Mesenchymal stem cell (in vitro differentiated cells and primary cell): ENCODE measurements around the gene C19orf47.
"Not testable (repeated sequence)": the region's sequence is repeated elsewhere in the genome, so short reads cannot be mapped to it uniquely, and the experiment has no call there.

Experiments
- DNase-seq: peaks from one replicate; pipeline ENCODE4 v3.0.0-alpha.2; 2013
- H2AFZ ChIP-seq: one replicate; pipeline ENCODE4 v1.6.1; 2013; ENCODE audit warnings: low read depth, mild to moderate bottlenecking, control low read depth, inconsistent platforms, low read length, moderate library complexity
- H2AK5ac ChIP-seq: 2 replicates; pipeline ENCODE4 v1.6.1; 2013; ENCODE audit warnings: low read length, moderate library complexity, mild to moderate bottlenecking, inconsistent platforms; ENCODE audit not compliant: severe bottlenecking
- H2BK120ac ChIP-seq: one replicate; pipeline ENCODE4 v1.6.1; 2013; ENCODE audit warnings: low read depth, mild to moderate bottlenecking, inconsistent platforms, low read length, moderate library complexity
- H2BK12ac ChIP-seq, 2 experiments: one replicate each; pipeline ENCODE4 v1.6.1; 2013; ENCODE audit warnings: inconsistent platforms in 2 of 2, low read length in 2 of 2, mild to moderate bottlenecking in 2 of 2, moderate library complexity in 2 of 2, control low read depth in 1 of 2
- H2BK15ac ChIP-seq: one replicate; pipeline ENCODE4 v1.6.1; 2013; ENCODE audit warnings: mild to moderate bottlenecking, low read depth, inconsistent platforms; ENCODE audit not compliant: poor library complexity, severe bottlenecking
- H2BK5ac ChIP-seq: 2 replicates; pipeline ENCODE4 v1.6.1; 2013; ENCODE audit warnings: low read depth, mild to moderate bottlenecking, low read length, control low read depth, inconsistent platforms; ENCODE audit not compliant: poor library complexity, severe bottlenecking
- H3K14ac ChIP-seq, 2 experiments: one replicate each; pipeline ENCODE4 v1.6.1; 2013; ENCODE audit warnings: inconsistent platforms in 2 of 2, low read length in 2 of 2, control low read depth in 1 of 2, mild to moderate bottlenecking in 1 of 2, moderate library complexity in 1 of 2
- H3K18ac ChIP-seq, 2 experiments: one replicate each; pipeline ENCODE4 v1.6.1; 2013; ENCODE audit warnings: inconsistent platforms in 2 of 2, low read length in 2 of 2, control low read depth in 1 of 2, low read depth in 1 of 2, mild to moderate bottlenecking in 1 of 2
- H3K23ac ChIP-seq, 2 experiments: one replicate each; pipeline ENCODE4 v1.6.1; 2013; ENCODE audit warnings: inconsistent platforms in 2 of 2, low read length in 2 of 2, mild to moderate bottlenecking in 2 of 2, moderate library complexity in 2 of 2, control low read depth in 1 of 2
- H3K27ac ChIP-seq: 2 replicates; pipeline ENCODE4 v1.5.1; 2013; ENCODE audit warnings: mild to moderate bottlenecking, moderate library complexity, low read length, control low read depth, inconsistent platforms; ENCODE audit not compliant: poor library complexity, severe bottlenecking
- H3K27me3 ChIP-seq, 2 experiments: 2 replicates each; pipeline versions ENCODE4 v1.6.1 to v1.7.0; 2013; ENCODE audit warnings: low read length in 2 of 2, mild to moderate bottlenecking in 2 of 2, moderate library complexity in 2 of 2, control low read depth in 1 of 2, inconsistent platforms in 1 of 2; ENCODE audit not compliant: control insufficient read depth in 1 of 2, insufficient read depth in 1 of 2
- H3K36me3 ChIP-seq, 2 experiments: 2 replicates each; pipeline versions ENCODE4 v1.6.1 to v1.7.0; 2013; ENCODE audit warnings: low read length in 2 of 2, control low read depth in 1 of 2, inconsistent platforms in 1 of 2, low read depth in 1 of 2, mild to moderate bottlenecking in 1 of 2; ENCODE audit not compliant: insufficient read depth in 2 of 2, control insufficient read depth in 1 of 2
- H3K4ac ChIP-seq, 2 experiments: one replicate each; pipeline ENCODE4 v1.6.1; 2013; ENCODE audit warnings: inconsistent platforms in 2 of 2, low read length in 2 of 2, mild to moderate bottlenecking in 2 of 2, moderate library complexity in 2 of 2, control low read depth in 1 of 2, low read depth in 1 of 2
- H3K4me1 ChIP-seq: 2 replicates; pipeline ENCODE4 v1.6.1; 2013; ENCODE audit warnings: low read depth, low read length, control low read depth; ENCODE audit not compliant: control insufficient read depth, insufficient read depth
- H3K4me2 ChIP-seq: 2 replicates; pipeline ENCODE4 v1.6.1; 2013; ENCODE audit warnings: low read length, mild to moderate bottlenecking, inconsistent platforms; ENCODE audit not compliant: poor library complexity, severe bottlenecking
- H3K4me3 ChIP-seq, 2 experiments: 2 replicates each; pipeline versions ENCODE4 v1.5.1 to v1.7.0; 2013; ENCODE audit warnings: low read length in 2 of 2, mild to moderate bottlenecking in 2 of 2, control low read depth in 1 of 2, low read depth in 1 of 2; ENCODE audit not compliant: insufficient read depth in 1 of 2
- H3K79me1 ChIP-seq: replicated peaks from 2 replicates; pipeline ENCODE4 v1.6.1; 2013; ENCODE audit warnings: mild to moderate bottlenecking, control low read depth, low read length, inconsistent platforms; ENCODE audit not compliant: poor library complexity, severe bottlenecking
- H3K9ac ChIP-seq: 2 replicates; pipeline ENCODE4 v1.7.0; 2013; ENCODE audit warnings: mild to moderate bottlenecking, low read length, moderate library complexity
- H3K9me3 ChIP-seq: 2 replicates; pipeline ENCODE4 v1.7.0; 2013; ENCODE audit warnings: mild to moderate bottlenecking, low read length; ENCODE audit not compliant: control insufficient read depth
- H4K8ac ChIP-seq: one replicate; pipeline ENCODE4 v1.6.1; 2013; ENCODE audit warnings: inconsistent platforms, mild to moderate bottlenecking, low read length, moderate library complexity
- H4K91ac ChIP-seq: one replicate; pipeline ENCODE4 v1.6.1; 2013; ENCODE audit warnings: mild to moderate bottlenecking, low read length, inconsistent platforms
- WGBS: methylation state at CpG from one replicate; pipeline ENCODE4 v1.1.7; 2013; ENCODE audit warnings: mixed read lengths; 5-methylcytosine and 5-hydroxymethylcytosine counted together

Gene C19orf47

DNA sequence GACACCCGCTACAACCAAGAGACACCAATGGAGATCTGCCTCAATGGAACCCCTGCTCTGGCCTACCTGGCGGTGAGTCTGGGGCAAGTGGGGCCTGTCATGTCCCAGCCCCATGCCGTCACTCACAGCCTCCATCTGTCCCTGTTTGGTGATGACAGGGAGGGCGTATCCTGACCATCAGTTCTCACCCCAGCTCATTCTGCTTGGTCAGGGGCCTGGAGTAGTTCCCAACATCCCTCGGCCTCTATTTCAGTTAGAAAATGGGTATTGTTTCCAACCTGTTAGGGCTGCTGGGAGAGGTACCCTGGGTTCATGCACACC, 23.6 kb upstream of the C19orf47 start:
- no peak overlapping the region for H3K4ac ChIP-seq
- no peak overlapping the region for H3K4me3 ChIP-seq
- no peak overlapping the region for H3K18ac ChIP-seq
- no peak overlapping the region for H3K4me2 ChIP-seq
- peak overlapping the region; percentile 7 for H4K91ac ChIP-seq
- H3K14ac ChIP-seq, result no peak overlapping the region
- H2BK5ac ChIP-seq, result no peak overlapping the region
- no peak overlapping the region for H2AFZ ChIP-seq
- H2BK15ac ChIP-seq, result no peak overlapping the region
- no peak overlapping the region for H3K23ac ChIP-seq
- no peak overlapping the region for H3K27ac ChIP-seq
- peaks cover 77 to 80% of the 10 kb centered on the region in 2 experiments for H3K36me3 ChIP-seq
- peaks cover 14% of the 10 kb centered on the region for H3K4me1 ChIP-seq
- H2BK120ac ChIP-seq, result no peak overlapping the region
- H2AK5ac ChIP-seq, result no peak overlapping the region
- DNase-seq, result no peak
- H2BK12ac ChIP-seq, result no peak overlapping the region
- peaks cover 45% of the 10 kb centered on the region for H3K79me1 ChIP-seq
- H3K9me3 ChIP-seq, result no peaks in the 10 kb centered on the region
- 97% methylated on average over 5 of the region's 5 CpGs for WGBS
- H3K27me3 ChIP-seq, result no peaks in the 10 kb centered on the region
- H3K9ac ChIP-seq, result no peak overlapping the region
- H4K8ac ChIP-seq, result no peak overlapping the region

DNA sequence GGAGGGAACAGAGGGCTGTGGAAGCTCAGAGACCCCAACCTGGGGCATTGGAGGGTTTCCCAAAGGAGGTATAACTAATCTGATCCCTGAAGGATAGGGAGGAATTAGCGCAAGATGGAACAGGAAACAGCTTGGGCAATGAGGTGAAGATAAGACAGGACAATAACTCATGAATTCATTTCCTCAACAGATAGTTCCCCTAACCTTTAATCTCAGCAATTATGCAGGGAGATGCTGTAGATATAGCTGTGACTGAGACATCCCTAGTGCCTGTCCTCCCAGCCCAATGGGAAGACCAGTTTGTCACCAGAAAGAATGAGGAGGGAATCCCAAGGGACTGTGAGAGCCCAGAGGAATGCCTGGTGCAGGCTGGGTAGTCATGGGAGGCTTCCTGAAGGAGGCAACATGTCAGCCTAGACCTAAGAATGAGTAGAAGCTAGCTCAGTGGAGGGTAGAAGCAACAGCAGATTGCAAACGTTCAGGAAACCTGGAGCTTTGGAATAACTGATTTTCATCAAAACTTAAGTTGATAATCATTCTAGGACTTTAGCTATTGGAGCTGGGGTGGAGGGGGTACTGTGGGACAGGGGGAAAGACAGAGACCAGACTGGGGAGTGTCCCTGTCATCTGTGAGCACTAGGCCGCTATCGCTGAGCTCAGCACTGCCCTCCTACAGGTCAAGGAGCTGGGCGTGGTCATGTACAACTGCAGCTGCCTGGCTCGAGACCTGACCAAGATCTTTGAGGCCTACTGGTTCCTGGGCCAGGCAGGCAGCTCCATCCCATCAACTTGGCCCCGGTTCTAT, 23.0 kb upstream of the C19orf47 start:
- peak overlapping the region; percentile 7 for H4K91ac ChIP-seq
- no peak overlapping the region for H2BK15ac ChIP-seq
- no peaks in the 10 kb centered on the region for H3K27me3 ChIP-seq
- H4K8ac ChIP-seq, result no peak overlapping the region
- H2BK12ac ChIP-seq, result no peak overlapping the region
- H3K14ac ChIP-seq, result no peak overlapping the region
- H2AK5ac ChIP-seq, result no peak overlapping the region
- no peak overlapping the region for H2BK120ac ChIP-seq
- no peak for DNase-seq
- H2AFZ ChIP-seq, result no peak overlapping the region
- H2BK5ac ChIP-seq, result no peak overlapping the region
- H3K9me3 ChIP-seq, result no peaks in the 10 kb centered on the region
- WGBS, result 98% methylated on average over 6 of the region's 7 CpGs
- H3K23ac ChIP-seq, result no peak overlapping the region
- H3K27ac ChIP-seq, result no peak overlapping the region
- H3K79me1 ChIP-seq, result peaks cover 42% of the 10 kb centered on the region
- no peak overlapping the region for H3K9ac ChIP-seq
- peaks cover 72 to 81% of the 10 kb centered on the region in 2 experiments for H3K36me3 ChIP-seq
- H3K18ac ChIP-seq, result no peak overlapping the region
- no peak overlapping the region for H3K4me2 ChIP-seq
- no peak overlapping the region for H3K4me3 ChIP-seq
- H3K4ac ChIP-seq, result no peak overlapping the region
- peaks cover 20% of the 10 kb centered on the region for H3K4me1 ChIP-seq

DNA sequence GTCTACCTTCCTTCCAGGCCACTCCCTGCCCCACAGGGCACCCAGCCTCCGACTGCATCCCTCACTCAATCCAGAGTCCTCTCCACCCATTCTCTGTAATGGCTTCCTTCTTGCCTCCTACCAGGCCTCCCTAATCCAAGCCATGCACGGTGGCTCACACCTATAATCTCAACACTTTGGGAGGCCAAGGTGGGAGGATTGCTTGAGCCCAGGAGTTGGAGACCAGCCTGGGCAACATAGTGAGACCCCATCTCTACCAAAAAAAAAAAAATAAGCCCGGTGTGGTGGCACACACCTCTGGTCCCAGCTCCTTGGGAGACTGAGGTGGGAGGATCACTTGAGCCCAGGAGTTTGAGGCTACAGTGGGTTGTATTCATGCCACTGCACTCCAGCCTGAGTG, 22.1 kb upstream of the C19orf47 start:
- not testable (repeated sequence) for DNase-seq, H3K23ac ChIP-seq, H3K9me3 ChIP-seq, H3K4ac ChIP-seq, H2BK12ac ChIP-seq, H3K18ac ChIP-seq, H3K27ac ChIP-seq, H2AK5ac ChIP-seq, H3K9ac ChIP-seq, H2BK120ac ChIP-seq, H4K8ac ChIP-seq, H3K27me3 ChIP-seq, H4K91ac ChIP-seq, H3K4me2 ChIP-seq, H2AFZ ChIP-seq, H2BK15ac ChIP-seq, H3K14ac ChIP-seq, H2BK5ac ChIP-seq, H3K4me3 ChIP-seq
- 94% methylated on average over 3 of the region's 3 CpGs for WGBS
- Histone ChIP-seq H3K36me3 (peaks cover 68 to 82% of the 10 kb centered on the region in 2 experiments), H3K79me1 (peaks cover 42% of the 10 kb centered on the region), H3K4me1 (peaks cover 24% of the 10 kb centered on the region)

DNA sequence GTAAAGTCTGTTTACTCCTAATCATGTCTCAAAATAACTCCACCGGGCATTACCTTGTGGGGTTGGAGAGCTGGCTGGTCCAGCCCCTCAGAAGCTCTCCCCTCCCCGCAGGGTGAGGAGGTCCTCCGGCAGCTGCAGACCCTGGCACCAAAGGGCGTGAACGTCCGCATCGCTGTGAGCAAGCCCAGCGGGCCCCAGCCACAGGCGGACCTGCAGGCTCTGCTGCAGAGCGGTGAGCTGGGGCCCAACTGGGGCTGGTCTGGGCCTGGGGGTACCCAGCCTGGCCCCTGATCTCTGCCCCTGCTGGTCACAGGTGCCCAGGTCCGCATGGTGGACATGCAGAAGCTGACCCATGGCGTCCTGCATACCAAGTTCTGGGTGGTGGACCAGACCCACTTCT, 21.6 kb upstream of the C19orf47 start:
- Histone ChIP-seq H3K27me3 (no peaks in the 10 kb centered on the region), H3K79me1 (peaks cover 43% of the 10 kb centered on the region), H3K18ac (no peak overlapping the region), H3K27ac (no peak overlapping the region), H2BK12ac (no peak overlapping the region), H3K4ac (no peak overlapping the region), H3K4me1 (peaks cover 26% of the 10 kb centered on the region), H3K9me3 (no peaks in the 10 kb centered on the region), H3K14ac (no peak overlapping the region), H3K23ac (peak overlapping the region in 1 of 2 experiments; percentile 9), H3K36me3 (peaks cover 64 to 80% of the 10 kb centered on the region in 2 experiments), H4K8ac (no peak overlapping the region), H3K4me2 (no peak overlapping the region), H2AFZ (no peak overlapping the region), H4K91ac (no peak overlapping the region), H2BK120ac (no peak overlapping the region), H3K4me3 (no peak overlapping the region), H2AK5ac (no peak overlapping the region), H2BK5ac (no peak overlapping the region), H2BK15ac (no peak overlapping the region), H3K9ac (no peak overlapping the region)
- no peak for DNase-seq
- WGBS, result 95% methylated on average over 12 of the region's 12 CpGs
